GM19351 (cell line): ENCODE measurements around the gene PTK7.
"Not testable (repeated sequence)": the region's sequence is repeated elsewhere in the genome, so short reads cannot be mapped to it uniquely, and the experiment has no call there.

Experiments
- ATAC-seq: cut with Tn5 transposase; IDR thresholded peaks from one replicate; pipeline ENCODE4 v1.9.1; 2021; ENCODE audit warnings: mild to moderate bottlenecking, moderate library complexity; ENCODE audit not compliant: unreplicated experiment

The PTK7 gene

DNA sequence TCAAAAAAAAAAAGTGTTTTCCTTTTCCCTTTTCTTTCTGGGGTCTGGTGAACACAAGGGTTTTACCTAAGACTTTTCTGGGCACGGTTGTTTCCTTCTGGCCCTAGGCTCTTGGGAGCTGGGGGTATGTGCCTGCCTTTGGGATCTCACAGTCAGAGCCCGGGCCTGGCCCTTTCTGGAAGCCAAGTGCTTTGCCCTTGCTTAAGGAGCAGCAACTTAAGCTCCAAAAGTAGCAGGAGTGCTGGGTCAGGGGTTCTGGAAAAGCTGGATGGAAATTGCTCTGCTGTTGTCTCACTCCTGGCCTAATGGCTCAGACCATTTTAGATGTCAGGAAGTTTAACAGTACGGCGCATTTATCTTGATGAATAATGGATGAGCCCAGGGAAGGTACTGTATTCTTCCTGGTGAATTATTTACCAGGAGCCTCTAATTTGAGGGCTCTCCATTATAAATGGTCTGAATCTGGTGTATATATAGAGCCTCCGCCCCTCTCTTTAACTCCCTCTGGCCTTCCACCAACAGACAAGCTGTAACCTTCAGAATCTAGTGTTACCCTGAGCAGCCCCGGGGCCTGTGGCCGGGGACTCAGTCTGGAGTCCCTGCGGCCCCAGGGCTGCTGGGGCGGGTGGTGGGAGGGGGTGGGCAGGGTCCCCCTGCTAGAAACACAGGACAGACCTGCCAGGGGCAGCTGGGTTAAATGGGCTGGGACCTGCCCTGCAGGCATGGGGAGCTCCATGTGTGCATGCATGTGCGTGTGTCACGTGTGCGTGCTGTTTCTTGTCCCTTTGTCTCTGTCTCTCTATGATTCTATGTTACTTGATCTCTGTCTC is 37.5 kb downstream of the PTK7 start:
- ATAC-seq = no peak

DNA sequence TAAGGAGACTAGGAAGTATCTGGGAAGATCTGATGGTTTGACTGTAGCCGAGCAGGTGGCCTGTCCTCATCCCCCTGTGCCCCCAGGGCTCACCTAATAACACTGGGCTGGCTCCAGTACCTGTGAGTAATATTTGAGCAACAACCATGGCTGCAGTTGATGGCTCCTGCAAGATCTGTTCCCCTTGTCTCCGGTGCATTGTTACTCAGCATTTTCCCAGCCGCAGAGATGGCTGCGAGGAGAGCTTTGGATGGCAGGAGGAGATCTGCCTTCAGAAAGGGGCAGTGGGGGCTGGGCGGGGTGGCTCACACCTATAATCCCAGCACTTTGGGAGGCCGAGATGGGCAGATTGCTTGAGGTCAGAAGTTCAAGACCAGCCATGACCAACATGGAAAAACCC is 39.3 kb downstream of the PTK7 start:
- no peak for ATAC-seq

DNA sequence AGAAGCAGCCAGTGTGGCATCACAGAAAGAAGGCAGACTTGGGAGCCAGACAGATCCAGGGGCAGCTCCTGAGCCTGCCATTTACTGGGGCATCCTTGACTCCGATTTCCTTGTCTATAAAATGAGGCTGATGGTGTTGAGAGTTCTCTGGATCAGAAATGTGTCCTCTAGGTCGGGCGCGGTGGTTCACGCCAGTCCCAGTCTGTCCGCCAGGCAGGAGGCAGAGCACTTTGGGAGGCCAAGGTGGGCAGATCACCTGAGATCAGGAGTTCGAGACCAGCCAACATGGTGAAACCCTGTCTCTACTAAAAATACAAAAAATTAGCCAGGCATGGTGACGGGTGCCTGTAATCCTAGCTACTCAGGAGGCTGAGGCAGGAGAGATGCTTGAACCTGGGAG is 41.4 kb downstream of the PTK7 start:
- ATAC-seq = not testable (repeated sequence)

DNA sequence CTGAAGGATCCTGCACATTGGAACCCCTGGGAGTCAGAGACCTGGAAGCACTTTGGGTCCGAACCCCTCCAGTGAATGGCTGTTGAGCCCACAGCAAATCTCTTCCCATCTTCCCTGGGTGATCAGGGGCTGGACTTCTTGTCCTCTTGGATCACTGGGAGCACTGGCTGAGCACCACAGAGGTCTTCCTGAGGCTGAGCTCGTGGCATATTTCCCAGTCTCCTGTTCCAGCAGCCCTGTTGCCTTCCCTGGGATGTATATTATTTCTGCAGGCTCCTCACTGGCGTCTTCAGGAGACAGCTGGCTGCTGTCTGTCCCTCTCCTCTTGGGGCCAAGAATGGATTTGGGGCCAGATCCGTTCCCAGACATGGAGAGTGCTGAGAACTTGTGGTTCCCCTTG is 43.4 kb downstream of the PTK7 start:
- ATAC-seq = no peak

DNA sequence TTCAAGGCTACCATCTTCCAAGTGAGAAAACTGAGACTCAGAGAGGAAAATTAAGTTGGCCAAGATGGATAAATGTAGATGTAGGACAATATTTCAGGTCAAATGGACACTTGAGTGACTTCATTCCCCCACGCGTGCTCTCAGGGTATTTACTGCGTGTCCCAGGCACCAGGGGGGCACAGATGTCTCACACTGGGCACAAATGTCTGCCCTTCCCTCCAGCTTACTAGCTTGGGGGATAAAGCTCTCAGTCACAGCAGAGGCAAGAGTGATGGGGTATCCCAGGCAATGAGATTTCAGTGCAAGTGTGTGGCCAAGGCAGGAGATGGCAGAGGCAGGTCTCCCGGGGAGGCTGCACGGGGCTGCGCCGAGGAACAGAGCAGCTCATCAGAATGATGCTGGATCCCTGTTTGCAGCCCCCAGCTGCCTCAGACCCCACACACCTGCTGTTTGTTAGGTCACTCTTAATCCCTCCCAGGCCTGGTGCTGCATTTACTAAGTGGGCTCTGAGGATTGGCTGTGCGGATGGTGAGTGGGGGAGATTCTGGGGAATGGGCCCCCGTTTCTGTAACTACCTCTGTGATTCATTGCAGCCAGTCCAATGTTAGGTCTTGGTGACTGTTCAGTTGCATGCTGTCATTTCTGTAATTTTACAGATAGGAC is 44.1 kb downstream of the PTK7 start:
- no peak for ATAC-seq

DNA sequence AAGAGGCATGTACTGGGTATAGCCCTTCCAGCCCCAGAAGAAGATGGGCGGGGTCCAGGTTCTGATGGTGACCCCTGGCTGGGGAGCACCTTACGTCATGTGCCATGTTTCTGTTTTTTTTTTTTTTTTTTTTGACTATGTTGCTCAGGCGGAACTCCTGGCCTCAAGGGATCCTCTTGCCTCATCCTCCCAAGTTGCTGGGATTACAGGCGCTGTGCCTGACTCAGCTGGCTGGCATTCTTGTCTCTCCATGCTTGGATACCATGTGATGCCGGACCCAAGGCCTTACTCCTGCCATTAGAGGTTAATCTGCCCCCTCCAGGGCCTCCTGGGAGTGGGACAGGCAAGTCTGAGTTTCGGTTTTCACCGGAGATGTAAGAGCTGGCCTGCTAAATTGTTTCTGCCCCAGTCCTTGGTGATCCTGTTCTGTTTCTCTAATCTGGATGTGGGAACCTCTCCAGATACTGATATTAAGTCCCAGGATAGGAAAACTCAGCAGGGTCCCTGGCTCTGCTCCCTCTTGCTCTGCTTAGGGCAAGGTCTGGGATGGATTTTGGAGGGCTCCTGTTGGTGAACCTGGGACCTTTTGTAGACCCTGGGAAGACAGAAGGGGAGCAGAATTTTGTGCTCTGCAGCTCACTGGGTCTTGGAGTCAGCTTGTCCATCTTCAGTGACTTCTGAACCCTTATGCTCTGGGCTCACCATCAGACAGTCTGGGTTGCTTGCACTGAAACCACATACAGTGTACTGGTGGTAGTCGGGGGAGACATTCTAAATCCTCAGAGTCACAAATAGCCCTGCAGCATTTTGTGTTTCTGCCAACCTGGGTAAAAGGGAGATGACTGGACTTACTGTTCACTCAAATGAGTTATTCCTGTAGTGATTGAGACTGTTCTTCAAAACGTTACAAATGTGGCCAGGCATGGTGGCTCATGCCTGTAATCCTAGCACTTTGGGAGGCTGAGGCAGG is 45.1 kb downstream of the PTK7 start:
- no peak for ATAC-seq

DNA sequence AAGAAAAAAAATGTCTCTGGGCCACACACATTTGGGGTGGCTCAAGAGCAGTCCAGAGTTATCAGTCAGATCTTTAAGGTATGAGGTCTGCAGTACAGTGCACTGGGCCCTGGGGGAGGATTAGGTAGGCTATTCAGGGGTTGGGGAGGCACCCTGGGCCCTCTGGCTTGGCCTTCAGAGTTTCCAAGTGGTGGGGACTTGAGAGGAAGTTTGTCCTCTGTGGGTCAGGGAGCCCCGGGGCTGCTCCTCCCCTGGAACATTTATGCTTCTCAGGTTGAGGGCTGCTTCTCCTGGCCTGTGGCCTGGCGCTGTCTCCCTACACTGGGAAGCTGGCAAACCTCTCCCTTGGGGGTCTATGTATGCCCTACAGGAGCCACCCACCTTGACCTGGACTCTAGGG is 46.0 kb downstream of the PTK7 start:
- no peak for ATAC-seq

DNA sequence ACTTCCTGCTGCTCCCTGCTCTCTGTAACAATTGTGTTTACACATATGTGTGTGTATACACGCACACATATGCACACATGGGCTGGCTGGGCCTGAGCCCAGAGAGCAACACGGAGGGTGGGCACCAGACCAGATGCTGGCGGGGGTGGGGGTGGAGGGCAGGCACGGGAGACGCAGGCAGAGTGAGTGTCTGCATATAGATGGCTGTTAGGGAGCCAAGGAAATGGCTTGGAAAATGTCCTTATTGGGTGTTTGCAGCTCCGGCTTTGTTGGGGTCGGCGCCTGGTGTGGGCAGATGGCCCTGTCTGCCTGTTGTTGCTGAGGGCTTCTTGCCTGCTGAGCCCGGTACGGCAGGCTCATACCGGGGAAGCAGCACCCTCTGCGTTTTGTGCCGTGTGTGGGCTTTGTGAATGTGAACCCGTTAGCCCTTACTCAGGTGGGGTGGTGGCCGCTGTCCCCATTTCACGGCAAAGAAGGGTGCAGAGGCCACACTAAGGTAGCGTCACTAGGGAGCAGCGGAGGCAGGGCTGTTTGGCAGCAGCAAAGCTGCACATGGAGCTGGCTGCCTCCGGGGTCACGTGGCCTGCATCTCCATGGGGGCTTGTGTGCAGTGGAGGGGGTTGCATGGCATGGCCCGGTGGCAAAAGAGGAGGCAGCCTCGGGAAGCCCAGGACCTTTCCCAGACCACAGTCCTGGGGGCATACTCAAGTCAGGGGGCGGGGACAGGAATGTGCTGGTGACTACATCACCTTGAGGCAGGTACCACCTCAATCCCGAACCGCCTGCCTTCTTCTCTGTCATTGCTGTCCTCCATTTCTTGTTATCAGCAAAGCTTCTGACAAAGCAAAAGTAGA is 47.6 kb downstream of the PTK7 start:
- ATAC-seq = no peak

DNA sequence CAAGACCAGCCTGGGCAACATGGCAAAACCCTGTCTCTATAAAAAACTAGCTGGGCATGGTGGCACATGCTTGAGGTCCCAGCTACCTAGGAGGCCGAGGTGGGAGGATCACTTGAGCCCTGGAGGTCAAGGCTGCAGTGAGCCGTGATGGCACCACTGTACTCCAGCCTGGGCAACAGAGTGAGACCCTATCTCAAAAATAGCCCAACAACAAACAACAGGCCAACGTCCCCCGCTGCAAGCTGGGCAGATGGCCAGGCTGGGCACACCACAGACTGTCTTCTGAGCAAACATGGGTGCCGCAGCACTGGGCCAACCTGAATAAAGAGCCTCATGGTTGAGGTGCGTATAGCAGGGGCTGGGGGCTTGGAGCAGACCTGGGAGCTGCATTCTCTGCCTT is 48.4 kb downstream of the PTK7 start:
- ATAC-seq = no peak

DNA sequence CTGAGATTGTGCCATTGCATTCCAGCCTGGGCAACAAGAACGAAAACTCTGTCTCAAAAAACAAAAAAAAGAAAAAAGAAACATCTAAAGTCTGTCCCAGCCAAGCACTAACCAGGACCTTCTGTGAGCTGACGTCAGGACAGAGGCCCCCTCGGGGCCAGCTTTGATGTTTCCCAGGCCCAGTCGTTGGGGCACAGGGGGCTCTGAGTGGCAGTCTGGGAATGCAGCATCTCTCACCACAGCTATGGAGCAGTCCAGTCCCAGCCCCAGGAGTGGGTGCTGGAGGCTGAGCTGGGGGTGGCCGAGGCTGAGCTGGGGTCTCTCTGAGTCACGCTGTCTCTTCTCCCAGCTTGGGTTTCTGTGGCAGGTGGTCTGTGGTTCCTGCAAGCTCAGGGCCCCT is 49.0 kb downstream of the PTK7 start:
- no peak for ATAC-seq

DNA sequence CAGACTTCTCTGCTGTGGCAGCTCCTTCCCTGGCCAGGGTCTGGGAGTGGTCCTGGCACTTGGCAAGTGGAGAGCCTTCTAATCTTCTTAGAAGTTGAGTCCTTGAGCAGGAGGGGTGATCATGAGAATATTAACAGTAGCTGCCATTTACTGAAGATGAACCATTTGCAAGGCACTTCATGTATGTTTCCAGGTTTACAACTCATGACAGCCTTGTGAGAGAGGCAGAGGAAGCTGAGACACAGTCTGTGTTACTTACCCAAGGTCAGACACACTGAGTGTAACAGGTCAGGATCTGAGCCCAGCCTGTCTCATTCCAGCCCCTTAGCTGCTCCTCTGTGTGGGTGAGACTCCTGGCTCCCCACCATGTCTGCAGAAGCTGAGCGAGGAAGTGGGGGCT is 49.4 kb downstream of the PTK7 start:
- no peak for ATAC-seq

DNA sequence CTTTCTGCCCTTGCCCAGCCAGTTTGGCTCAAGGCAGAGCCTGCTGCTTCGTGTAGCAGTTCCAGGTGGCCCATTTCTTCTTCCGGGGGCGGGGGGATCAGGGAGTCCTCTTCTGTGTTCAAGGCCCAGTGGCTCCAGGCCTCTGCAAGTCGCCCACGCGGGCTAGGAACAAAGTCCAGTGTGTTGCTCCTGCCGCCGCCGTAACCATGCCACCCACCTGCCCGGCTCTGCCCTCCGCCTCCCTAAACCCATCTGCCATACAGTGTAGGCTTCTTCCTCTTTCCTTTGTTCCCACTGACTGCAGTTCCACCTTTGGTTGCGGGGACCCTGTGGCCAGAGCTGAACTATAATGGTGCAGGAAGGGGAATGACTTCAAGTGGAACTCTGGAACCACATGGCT is 51.1 kb downstream of the PTK7 start:
- no peak for ATAC-seq

DNA sequence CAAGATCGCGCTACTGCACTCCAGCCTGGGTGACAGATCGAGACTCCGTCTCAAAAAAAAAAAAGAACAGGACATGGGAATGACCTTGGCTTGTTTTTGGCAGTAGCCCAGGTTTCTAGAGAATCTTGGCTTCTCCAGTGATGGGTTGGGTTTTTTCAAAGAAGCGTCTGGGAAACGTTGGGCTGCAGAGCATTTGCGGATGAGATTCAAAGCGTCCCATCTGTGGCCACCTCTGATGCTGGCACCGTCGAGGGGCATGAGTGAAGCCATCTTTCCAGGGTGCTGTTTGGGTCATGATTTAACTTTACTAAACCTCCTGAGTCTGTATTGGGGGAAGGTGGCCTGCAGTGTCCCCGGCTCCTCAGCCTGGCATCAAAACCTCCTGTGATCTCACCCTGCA is 51.8 kb downstream of the PTK7 start:
- ATAC-seq = no peak

DNA sequence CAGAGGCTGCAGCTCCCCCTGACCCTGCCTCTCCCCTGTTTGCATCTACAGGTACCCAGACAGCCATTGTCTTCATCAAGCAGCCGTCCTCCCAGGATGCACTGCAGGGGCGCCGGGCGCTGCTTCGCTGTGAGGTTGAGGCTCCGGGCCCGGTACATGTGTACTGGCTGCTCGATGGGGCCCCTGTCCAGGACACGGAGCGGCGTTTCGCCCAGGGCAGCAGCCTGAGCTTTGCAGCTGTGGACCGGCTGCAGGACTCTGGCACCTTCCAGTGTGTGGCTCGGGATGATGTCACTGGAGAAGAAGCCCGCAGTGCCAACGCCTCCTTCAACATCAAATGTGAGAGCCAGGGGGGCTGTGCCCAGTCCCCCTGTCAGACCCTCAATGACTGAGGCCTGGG is 52.8 kb downstream of the PTK7 start:
- no peak for ATAC-seq

DNA sequence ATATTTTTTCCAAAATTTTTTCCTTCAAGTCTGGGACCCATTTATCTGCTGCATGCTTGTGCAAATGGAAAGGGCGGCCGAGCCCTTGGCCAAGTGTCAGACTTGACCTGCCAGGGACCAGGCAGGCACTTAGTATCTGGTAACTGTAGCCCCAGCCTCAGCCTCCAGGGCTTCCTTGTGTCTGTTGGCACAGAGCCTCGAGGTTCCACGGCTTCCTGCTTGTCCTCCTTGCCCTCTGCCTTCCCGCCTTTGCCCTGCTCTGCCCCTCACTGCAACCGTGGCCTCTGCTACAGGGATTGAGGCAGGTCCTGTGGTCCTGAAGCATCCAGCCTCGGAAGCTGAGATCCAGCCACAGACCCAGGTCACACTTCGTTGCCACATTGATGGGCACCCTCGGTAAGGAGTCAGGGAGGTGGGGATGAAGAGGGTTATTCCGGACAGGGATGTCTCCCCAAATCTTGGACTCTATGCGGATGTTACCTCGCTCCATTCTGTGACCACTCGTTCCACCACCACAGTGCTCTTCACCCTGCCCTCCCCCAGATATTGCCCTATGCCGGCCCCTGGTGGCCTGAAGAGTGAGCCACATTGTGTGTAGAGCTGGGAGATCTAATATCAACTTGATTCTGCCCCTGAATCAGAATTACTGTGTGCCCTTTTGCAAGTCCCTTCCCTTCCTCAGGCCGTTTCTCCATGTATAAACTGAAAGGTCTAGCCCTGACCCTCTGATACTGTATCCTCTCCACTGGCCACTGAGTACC is 53.5 kb downstream of the PTK7 start:
- ATAC-seq = no peak

DNA sequence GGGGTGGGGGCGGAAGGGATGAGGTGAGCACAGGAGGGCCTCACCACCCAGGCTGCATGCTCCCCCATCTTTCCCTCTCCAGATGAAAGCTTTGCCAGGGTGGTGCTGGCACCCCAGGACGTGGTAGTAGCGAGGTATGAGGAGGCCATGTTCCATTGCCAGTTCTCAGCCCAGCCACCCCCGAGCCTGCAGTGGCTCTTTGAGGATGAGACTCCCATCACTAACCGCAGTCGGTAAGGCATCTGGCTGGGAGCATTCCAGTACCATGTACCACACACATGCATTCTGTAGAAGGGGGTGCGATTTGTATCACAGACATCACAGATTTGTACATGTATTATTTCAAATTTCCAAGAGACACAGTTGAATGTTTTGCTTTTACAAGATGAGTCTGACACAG is 54.3 kb downstream of the PTK7 start:
- no peak for ATAC-seq

DNA sequence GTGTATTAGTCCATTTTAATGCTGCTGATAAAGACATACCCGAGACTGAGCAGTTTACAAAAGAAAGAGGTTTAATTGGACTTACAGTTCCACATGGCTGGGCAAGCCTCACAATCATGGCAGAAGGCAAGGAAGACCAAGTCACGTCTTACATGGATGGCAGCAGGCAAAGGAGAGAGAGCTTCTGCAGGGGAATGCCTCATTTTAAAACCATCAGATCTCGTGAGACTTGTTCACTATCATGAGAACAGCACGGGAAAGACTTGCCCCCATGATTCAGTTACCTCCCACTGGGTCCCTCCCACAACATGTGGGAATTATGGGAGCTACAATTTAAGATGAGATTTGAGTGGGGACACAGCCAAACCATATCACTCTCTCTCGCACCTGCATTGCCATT is 55.3 kb downstream of the PTK7 start:
- ATAC-seq = not testable (repeated sequence)

DNA sequence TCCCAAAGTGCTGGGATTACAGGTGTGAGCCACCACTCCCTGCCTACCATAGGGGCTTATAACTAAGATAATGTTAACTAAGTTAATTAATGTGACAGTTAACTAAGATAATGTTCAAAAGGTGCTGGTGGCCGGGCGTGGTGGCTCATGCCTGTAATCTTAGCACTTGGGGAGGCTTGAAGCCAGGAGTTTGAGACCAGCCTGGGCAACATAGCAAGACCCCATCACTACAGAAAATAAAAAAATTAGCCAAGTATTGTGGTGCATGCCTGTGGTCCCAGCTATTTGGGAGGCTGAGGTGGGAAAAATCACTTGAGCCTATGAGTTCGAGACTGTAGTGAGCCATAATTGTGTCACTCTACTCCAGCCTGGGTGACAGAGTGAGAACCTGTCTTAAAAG is 62.2 kb downstream of the PTK7 start:
- ATAC-seq = no peak

DNA sequence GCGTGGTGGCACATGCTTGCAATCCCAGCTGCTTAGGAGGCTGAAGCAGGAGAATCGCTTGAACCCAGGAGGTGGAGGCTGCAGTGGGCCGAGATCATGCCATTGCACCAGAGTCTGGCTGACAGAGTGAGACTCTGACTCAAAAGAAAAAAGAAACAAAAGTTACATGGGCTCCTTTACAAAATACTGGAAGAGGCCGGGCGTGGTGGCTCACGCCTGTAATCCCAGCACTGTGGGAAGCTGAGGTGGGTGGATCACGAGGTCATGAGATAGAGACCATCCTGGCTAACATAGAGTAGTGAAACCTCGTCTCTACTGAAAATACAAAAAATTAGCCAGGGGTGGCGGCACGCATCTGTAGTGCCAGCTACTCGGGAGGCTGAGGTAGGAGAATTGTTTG is 63.9 kb downstream of the PTK7 start:
- ATAC-seq = not testable (repeated sequence)

DNA sequence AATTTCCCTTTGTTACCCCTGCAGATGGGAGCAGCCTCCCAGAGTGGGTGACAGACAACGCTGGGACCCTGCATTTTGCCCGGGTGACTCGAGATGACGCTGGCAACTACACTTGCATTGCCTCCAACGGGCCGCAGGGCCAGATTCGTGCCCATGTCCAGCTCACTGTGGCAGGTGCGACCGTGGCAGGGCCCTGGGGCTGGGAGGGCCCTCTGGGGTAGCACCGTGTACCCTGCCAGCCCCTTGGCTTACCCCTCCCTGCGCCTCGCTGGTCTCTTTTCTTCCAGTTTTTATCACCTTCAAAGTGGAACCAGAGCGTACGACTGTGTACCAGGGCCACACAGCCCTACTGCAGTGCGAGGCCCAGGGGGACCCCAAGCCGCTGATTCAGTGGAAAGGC is 65.5 kb downstream of the PTK7 start:
- ATAC-seq = no peak
